Stomach (tissue), 4 donors: ENCODE measurements around the gene PCDHGA7.

Experiments used
- EP300 ChIP-seq: sonication (generic); formaldehyde crosslinking; IDR thresholded peaks from one replicate; pipeline ENCODE4 v1.6.1; 2017; ENCODE audit warnings: antibody characterized with exemption
- POLR2A ChIP-seq, 4 donors: fragments of 450-650 bp; IDR thresholded peaks; one replicate each; pipeline ENCODE4 v1.6.1; 2016; ENCODE audit warnings: antibody characterized with exemption in 4 of 4, control low read depth in 2 of 4, mild to moderate bottlenecking in 1 of 4, moderate library complexity in 1 of 4
- POLR2AphosphoS5 ChIP-seq, 3 donors: sonication (generic); formaldehyde crosslinking; IDR thresholded peaks; one replicate each; pipeline ENCODE4 v1.6.1; 2016; ENCODE audit warnings: antibody characterized with exemption in 3 of 3
- TF ChIP-seq, protein P1 (sequence below), 7 experiments: fragments of 450-650 bp in 4 of 7; fragments of 200-600 bp in 3 of 7; sonication (generic) in 3 of 7; IDR thresholded peaks; one replicate each; pipeline ENCODE4 v1.5.1; 2016 to 2019; ENCODE audit warnings: antibody characterized with exemption in 7 of 7, control low read depth in 2 of 7, mild to moderate bottlenecking in 1 of 7

- TF ChIP-seq, protein P1, sequence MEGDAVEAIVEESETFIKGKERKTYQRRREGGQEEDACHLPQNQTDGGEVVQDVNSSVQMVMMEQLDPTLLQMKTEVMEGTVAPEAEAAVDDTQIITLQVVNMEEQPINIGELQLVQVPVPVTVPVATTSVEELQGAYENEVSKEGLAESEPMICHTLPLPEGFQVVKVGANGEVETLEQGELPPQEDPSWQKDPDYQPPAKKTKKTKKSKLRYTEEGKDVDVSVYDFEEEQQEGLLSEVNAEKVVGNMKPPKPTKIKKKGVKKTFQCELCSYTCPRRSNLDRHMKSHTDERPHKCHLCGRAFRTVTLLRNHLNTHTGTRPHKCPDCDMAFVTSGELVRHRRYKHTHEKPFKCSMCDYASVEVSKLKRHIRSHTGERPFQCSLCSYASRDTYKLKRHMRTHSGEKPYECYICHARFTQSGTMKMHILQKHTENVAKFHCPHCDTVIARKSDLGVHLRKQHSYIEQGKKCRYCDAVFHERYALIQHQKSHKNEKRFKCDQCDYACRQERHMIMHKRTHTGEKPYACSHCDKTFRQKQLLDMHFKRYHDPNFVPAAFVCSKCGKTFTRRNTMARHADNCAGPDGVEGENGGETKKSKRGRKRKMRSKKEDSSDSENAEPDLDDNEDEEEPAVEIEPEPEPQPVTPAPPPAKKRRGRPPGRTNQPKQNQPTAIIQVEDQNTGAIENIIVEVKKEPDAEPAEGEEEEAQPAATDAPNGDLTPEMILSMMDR (IDR thresholded peaks at IDR 0.05), result no peak
- TF ChIP-seq POLR2AphosphoS5 (IDR thresholded peaks at IDR 0.05), result no peak
- no peak for TF ChIP-seq EP300
- TF ChIP-seq POLR2A (IDR thresholded peaks at IDR 0.05), result no peak
Measured at GRCh38 chr5:141422742-141423291, 40.3 kb downstream of the PCDHGA7 start.
